H4 (cell line): ENCODE results near the gene ZG16B. TPM values are rescaled to one million over a fixed set of nuclear protein-coding genes. Genes with fewer than 3 reads are reported as not detected.

ENCODE experiments used
- DNase-seq: peaks from one replicate; pipeline ENCODE4 v3.0.0-alpha.2; 2015; ENCODE audit warnings: low spot score
- total RNA-seq: library from RNA; depleted of rRNA; stranded (reverse); fragments of >200 nt; shearing (Covaris generic); gene quantifications from 2 replicates; pipeline ENCODE4 v1.2.3, GENCODE V29; 2014

The ZG16B gene
- total RNA-seq, 1 experiment from 2014 or later: 0.14 TPM

GRCh38 chr16:2825049-2825742 lies 4.9 kb upstream of the ZG16B start:
- DNase-seq: no peak

GRCh38 chr16:2825906-2826305 lies 4.2 kb upstream of the ZG16B start:
- DNase-seq: no peak

- DNase-seq: no peak
Measured at GRCh38 chr16:2826591-2827373, 3.3 kb upstream of the ZG16B start.

- DNase-seq: no peak
Measured at GRCh38 chr16:2827374-2827791, 2.7 kb upstream of the ZG16B start.

GRCh38 chr16:2827831-2828520 lies 2.1 kb upstream of the ZG16B start:
- DNase-seq: no peak

GRCh38 chr16:2828521-2828840 lies 1.6 kb upstream of the ZG16B start:
- DNase-seq: no peak

- no peak for DNase-seq
Measured at GRCh38 chr16:2828876-2829430, 1.1 kb upstream of the ZG16B start.

- DNase-seq: no peak
Measured at GRCh38 chr16:2830355-2830695, 222 bp downstream of the ZG16B start.

GRCh38 chr16:2831203-2831602 lies 1.1 kb downstream of the ZG16B start:
- DNase-seq: no peak

- no peak for DNase-seq
Measured at GRCh38 chr16:2833776-2834175, 3.7 kb downstream of the ZG16B start.

GRCh38 chr16:2834968-2835367 lies 4.9 kb downstream of the ZG16B start:
- no peak for DNase-seq

GRCh38 chr16:2835638-2836493 lies 5.8 kb downstream of the ZG16B start:
- DNase-seq: peak; percentile 99

GRCh38 chr16:2836646-2837508 lies 6.8 kb downstream of the ZG16B start:
- no peak for DNase-seq

- peak; percentile 67 for DNase-seq
Measured at GRCh38 chr16:2838928-2839327, 8.8 kb downstream of the ZG16B start.

- no peak for DNase-seq
Measured at GRCh38 chr16:2839650-2840450, 9.7 kb downstream of the ZG16B start.

- no peak for DNase-seq
Measured at GRCh38 chr16:2840914-2841313, 10.8 kb downstream of the ZG16B start.

GRCh38 chr16:2841606-2842339 lies 11.7 kb downstream of the ZG16B start:
- DNase-seq: no peak

GRCh38 chr16:2842340-2843000 lies 12.4 kb downstream of the ZG16B start:
- DNase-seq: no peak

- no peak for DNase-seq
Measured at GRCh38 chr16:2843526-2843925, 13.4 kb downstream of the ZG16B start.
